ENCODE measurements around the gene GOLT1B. TPM values are rescaled to one million over a fixed set of nuclear protein-coding genes. Genes with fewer than 3 reads are reported as not detected.

GOLT1B gene
- total and polyA plus RNA-seq, 7 experiments from 2014 or later = 20.8 to 42.5 (median 31.6) TPM

- DNase-seq (no peak), ATAC-seq (no peak)
- H3K27me3 Mint-ChIP-seq = peaks cover 0 to 4% (median 0%) of the 10 kb centered on the region in 5 donors
- peaks cover 0 to 6% (median 0%) of the 10 kb centered on the region in 5 donors for H3K36me3 Mint-ChIP-seq
- H3K9me3 Mint-ChIP-seq = peaks cover 0 to 2% (median 0%) of the 10 kb centered on the region in 11 donors
- H3K4me3 Mint-ChIP-seq = no peak overlapping the region
- ChIA-PET POLR2A (no interaction called here), CTCF (no interaction called here)
- H3K9me3 ChIP-seq (ENCODE audit: control insufficient read depth in 2 of 3, low read length in 3 of 3) = no peaks in the 10 kb centered on the region
- H3K36me3 ChIP-seq (ENCODE audit: control insufficient read depth in 2 of 3, insufficient read depth in 3 of 3, low read length in 3 of 3) = no peaks in the 10 kb centered on the region
- intact Hi-C loops (cut with micrococcal nuclease) = no loop called here
- no peaks in the 10 kb centered on the region for H3K27me3 ChIP-seq (ENCODE audit: control insufficient read depth in 2 of 2, insufficient read depth in 2 of 2, low read length in 2 of 2)
- H3K4me1 ChIP-seq (ENCODE audit: control insufficient read depth in 2 of 2, insufficient read depth in 2 of 2, low read length in 2 of 2) = no peaks in the 10 kb centered on the region
- no peak overlapping the region for H3K27ac ChIP-seq (ENCODE audit: low read depth, low read length)
- H3K4me1 Mint-ChIP-seq = peaks cover 0 to 7% (median 0%) of the 10 kb centered on the region in 7 donors
- H3K27ac Mint-ChIP-seq = no peak overlapping the region
- no peak overlapping the region for H3K4me3 ChIP-seq (ENCODE audit: low read length)
Measured at GRCh38 chr12:21551841-21552465, 50.4 kb downstream of the GOLT1B start.

GRCh38 chr12:21552635-21553328 is 51.2 kb downstream of the GOLT1B start:
- H3K36me3 ChIP-seq (ENCODE audit: control insufficient read depth in 2 of 3, insufficient read depth in 3 of 3, low read length in 3 of 3) = no peaks in the 10 kb centered on the region
- H3K9me3 ChIP-seq (ENCODE audit: control insufficient read depth in 2 of 3, low read length in 3 of 3) = no peaks in the 10 kb centered on the region
- POLR2A ChIA-PET = no interaction called here
- H3K36me3 Mint-ChIP-seq = peaks cover 0 to 6% (median 0%) of the 10 kb centered on the region in 5 donors
- peaks cover 0 to 2% (median 0%) of the 10 kb centered on the region in 11 donors for H3K9me3 Mint-ChIP-seq
- DNase-seq = no peak
- no peak for ATAC-seq
- H3K27ac ChIP-seq (ENCODE audit: low read depth, low read length) = no peak overlapping the region
- intact Hi-C loops (cut with micrococcal nuclease) = no loop called here
- H3K4me3 ChIP-seq (ENCODE audit: low read length) = no peak overlapping the region
- no peaks in the 10 kb centered on the region for H3K27me3 ChIP-seq (ENCODE audit: control insufficient read depth in 2 of 2, insufficient read depth in 2 of 2, low read length in 2 of 2)
- H3K4me1 Mint-ChIP-seq = peaks cover 0 to 3% (median 0%) of the 10 kb centered on the region in 7 donors
- no peaks in the 10 kb centered on the region for H3K27me3 Mint-ChIP-seq
- CTCF ChIA-PET = no interaction called here
- H3K4me3 Mint-ChIP-seq = no peak overlapping the region
- no peaks in the 10 kb centered on the region for H3K4me1 ChIP-seq (ENCODE audit: control insufficient read depth in 2 of 2, insufficient read depth in 2 of 2, low read length in 2 of 2)
- no peak overlapping the region for H3K27ac Mint-ChIP-seq

DNA sequence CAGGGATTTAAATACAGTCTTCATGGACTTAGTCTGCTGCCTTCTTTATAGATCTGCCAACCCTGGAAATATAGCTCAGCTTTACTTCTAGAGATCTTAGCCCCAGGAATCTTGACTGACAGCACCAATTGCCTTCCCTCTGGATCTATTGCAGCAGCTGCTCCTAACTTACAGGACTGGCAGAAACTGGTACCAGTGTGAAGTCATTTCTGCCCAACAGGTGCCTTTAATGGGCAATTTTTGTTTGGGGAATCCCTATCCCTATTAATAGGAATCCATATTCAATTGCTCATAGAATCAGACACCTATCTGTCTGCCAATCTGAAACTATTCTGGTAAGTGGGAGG is 51.7 kb downstream of the GOLT1B start:
- Mint-ChIP-seq H3K4me1 (peaks cover 0 to 3% (median 0%) of the 10 kb centered on the region in 7 donors), H3K27ac (no peak overlapping the region), H3K27me3 (no peaks in the 10 kb centered on the region), H3K36me3 (peaks cover 0 to 10% (median 3%) of the 10 kb centered on the region in 5 donors), H3K4me3 (no peak overlapping the region), H3K9me3 (peaks cover 0 to 3% (median 0%) of the 10 kb centered on the region in 11 donors)
- H3K4me3 ChIP-seq (ENCODE audit: low read length) = no peak overlapping the region
- H3K27ac ChIP-seq (ENCODE audit: low read depth, low read length) = no peak overlapping the region
- DNase-seq = no peak
- no peaks in the 10 kb centered on the region for H3K4me1 ChIP-seq (ENCODE audit: control insufficient read depth in 2 of 2, insufficient read depth in 2 of 2, low read length in 2 of 2)
- H3K9me3 ChIP-seq (ENCODE audit: control insufficient read depth in 2 of 3, low read length in 3 of 3) = no peaks in the 10 kb centered on the region
- POLR2A ChIA-PET = no interaction called here
- H3K36me3 ChIP-seq (ENCODE audit: control insufficient read depth in 2 of 3, insufficient read depth in 3 of 3, low read length in 3 of 3) = no peaks in the 10 kb centered on the region
- no peaks in the 10 kb centered on the region for H3K27me3 ChIP-seq (ENCODE audit: control insufficient read depth in 2 of 2, insufficient read depth in 2 of 2, low read length in 2 of 2)
- CTCF ChIA-PET = no interaction called here
- no peak for ATAC-seq
- intact Hi-C loops (cut with micrococcal nuclease) = no loop called here

DNA sequence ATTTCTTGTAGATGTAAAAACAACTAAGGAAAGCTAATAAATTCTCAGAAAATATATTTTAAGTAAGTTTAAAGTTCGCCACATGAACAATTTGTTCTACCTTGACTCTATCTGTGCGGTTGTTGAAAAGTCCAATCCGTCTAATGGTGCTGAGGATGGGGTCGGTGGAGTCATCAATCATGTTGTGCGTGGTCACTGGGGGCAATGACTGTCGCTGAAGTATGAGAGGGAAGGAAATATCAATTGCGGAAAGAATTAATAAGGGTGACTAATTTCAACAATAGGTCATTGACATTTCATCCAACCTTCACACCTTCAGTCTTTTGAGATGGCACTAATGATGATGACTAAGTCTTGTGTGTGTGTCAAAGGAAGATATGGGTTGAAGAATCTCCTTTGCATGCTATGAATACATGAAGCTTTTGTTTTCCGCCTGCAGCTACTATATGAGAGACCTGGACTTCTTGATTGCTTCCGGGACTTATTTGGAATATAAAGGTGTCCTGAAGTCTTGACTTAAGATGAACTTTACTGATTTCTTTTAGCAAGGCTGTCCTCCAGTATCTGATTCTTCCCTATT is 56.6 kb downstream of the GOLT1B start:
- peaks cover 0 to 4% (median 0%) of the 10 kb centered on the region in 7 donors for H3K4me1 Mint-ChIP-seq
- H3K4me1 ChIP-seq (ENCODE audit: control insufficient read depth in 2 of 2, insufficient read depth in 2 of 2, low read length in 2 of 2) = no peaks in the 10 kb centered on the region
- no peak overlapping the region for H3K4me3 ChIP-seq (ENCODE audit: low read length)
- no peak overlapping the region for H3K4me3 Mint-ChIP-seq
- H3K36me3 Mint-ChIP-seq = peaks cover 0 to 13% (median 6%) of the 10 kb centered on the region in 5 donors
- DNase-seq (no peak), ATAC-seq (no peak)
- no peaks in the 10 kb centered on the region for H3K27me3 ChIP-seq (ENCODE audit: control insufficient read depth in 2 of 2, insufficient read depth in 2 of 2, low read length in 2 of 2)
- H3K27ac ChIP-seq (ENCODE audit: low read depth, low read length) = no peak overlapping the region
- no peak overlapping the region for H3K27ac Mint-ChIP-seq
- intact Hi-C loops (cut with micrococcal nuclease) = no loop called here
- no peaks in the 10 kb centered on the region for H3K27me3 Mint-ChIP-seq
- no peaks in the 10 kb centered on the region for H3K9me3 ChIP-seq (ENCODE audit: control insufficient read depth in 2 of 3, low read length in 3 of 3)
- peaks cover 0 to 3% (median 0%) of the 10 kb centered on the region in 11 donors for H3K9me3 Mint-ChIP-seq
- POLR2A ChIA-PET = no interaction called here
- CTCF ChIA-PET = no interaction called here
- no peaks in the 10 kb centered on the region for H3K36me3 ChIP-seq (ENCODE audit: control insufficient read depth in 2 of 3, insufficient read depth in 3 of 3, low read length in 3 of 3)

DNA sequence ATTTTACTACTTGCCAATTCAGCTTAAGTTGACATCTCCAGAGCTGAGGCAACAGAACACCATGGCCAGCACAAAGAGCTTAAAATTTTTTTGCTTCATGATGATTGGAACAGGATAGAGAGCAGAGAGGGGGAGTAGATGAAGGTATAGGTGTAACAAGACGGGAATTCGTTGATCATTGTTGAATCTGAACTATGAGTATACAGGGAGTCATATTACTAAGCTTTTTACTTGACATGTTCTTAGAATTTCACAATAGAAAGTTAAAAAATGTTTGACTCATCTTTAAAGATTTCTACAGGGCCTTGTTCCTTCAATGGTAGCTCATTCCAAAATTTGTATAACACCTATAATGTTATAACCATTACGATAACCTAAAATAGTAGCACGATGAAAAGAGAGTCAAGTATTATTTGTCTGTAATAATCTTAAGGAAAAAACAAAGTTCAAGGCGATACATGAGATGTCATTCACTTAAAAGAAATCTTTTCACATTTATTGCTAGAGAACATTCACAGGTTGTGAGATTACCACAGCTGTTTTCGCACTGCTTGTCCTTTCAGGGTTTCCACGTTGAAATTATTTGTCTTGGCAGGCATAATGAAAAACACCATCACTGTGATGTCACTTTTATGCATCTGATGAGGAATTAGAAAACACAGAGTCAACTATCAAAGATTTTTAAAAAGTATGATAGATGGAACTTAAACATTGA is 58.4 kb downstream of the GOLT1B start:
- ChIA-PET CTCF (no interaction called here), POLR2A (interaction anchor here (0.7 kb wide), 1 partner anchor 814 kb away, joined by 3 read pairs; no protein-coding TSS in a partner anchor)
- Histone ChIP-seq H3K9me3 (ENCODE audit: control insufficient read depth in 2 of 3, low read length in 3 of 3) (no peaks in the 10 kb centered on the region), H3K27me3 (ENCODE audit: control insufficient read depth in 2 of 2, insufficient read depth in 2 of 2, low read length in 2 of 2) (no peaks in the 10 kb centered on the region), H3K4me1 (ENCODE audit: control insufficient read depth in 2 of 2, insufficient read depth in 2 of 2, low read length in 2 of 2) (no peaks in the 10 kb centered on the region), H3K4me3 (ENCODE audit: low read length) (no peak overlapping the region), H3K36me3 (ENCODE audit: control insufficient read depth in 2 of 3, insufficient read depth in 3 of 3, low read length in 3 of 3) (no peaks in the 10 kb centered on the region), H3K27ac (ENCODE audit: low read depth, low read length) (no peak overlapping the region)
- Mint-ChIP-seq H3K27ac (peak overlapping the region in 1 of 9 donors; percentile 34), H3K4me3 (no peak overlapping the region), H3K4me1 (peaks cover 0 to 4% (median 0%) of the 10 kb centered on the region in 7 donors), H3K9me3 (peaks cover 0 to 2% (median 0%) of the 10 kb centered on the region in 11 donors), H3K36me3 (peaks cover 0 to 13% (median 6%) of the 10 kb centered on the region in 5 donors), H3K27me3 (no peaks in the 10 kb centered on the region)
- ATAC-seq (no peak), DNase-seq (no peak)
- intact Hi-C loops (cut with micrococcal nuclease) = no loop called here

GRCh38 chr12:21561158-21561557 is 59.6 kb downstream of the GOLT1B start:
- H3K36me3 Mint-ChIP-seq = peaks cover 0 to 13% (median 3%) of the 10 kb centered on the region in 5 donors
- H3K4me3 Mint-ChIP-seq = no peak overlapping the region
- ATAC-seq (no peak), DNase-seq (no peak)
- intact Hi-C loops (cut with micrococcal nuclease) = no loop called here
- no peak overlapping the region for H3K27ac Mint-ChIP-seq
- peaks cover 0 to 4% (median 0%) of the 10 kb centered on the region in 7 donors for H3K4me1 Mint-ChIP-seq
- no peaks in the 10 kb centered on the region for H3K27me3 Mint-ChIP-seq
- no peaks in the 10 kb centered on the region for H3K36me3 ChIP-seq (ENCODE audit: control insufficient read depth in 2 of 3, insufficient read depth in 3 of 3, low read length in 3 of 3)
- H3K27ac ChIP-seq (ENCODE audit: low read depth, low read length) = no peak overlapping the region
- CTCF ChIA-PET = no interaction called here
- H3K9me3 Mint-ChIP-seq = peaks cover 0 to 2% (median 0%) of the 10 kb centered on the region in 11 donors
- POLR2A ChIA-PET = no interaction called here
- no peaks in the 10 kb centered on the region for H3K4me1 ChIP-seq (ENCODE audit: control insufficient read depth in 2 of 2, insufficient read depth in 2 of 2, low read length in 2 of 2)
- H3K9me3 ChIP-seq (ENCODE audit: control insufficient read depth in 2 of 3, low read length in 3 of 3) = no peaks in the 10 kb centered on the region
- H3K27me3 ChIP-seq (ENCODE audit: control insufficient read depth in 2 of 2, insufficient read depth in 2 of 2, low read length in 2 of 2) = no peaks in the 10 kb centered on the region
- no peak overlapping the region for H3K4me3 ChIP-seq (ENCODE audit: low read length)
